ENCODE measurements around the gene PLA2G6.

PLA2G6 gene

GRCh38 chr22:38214302-38215056, 32.8 kb upstream of the PLA2G6 start:
- DNase-seq (ENCODE audit: low read depth in 2 of 2, low spot score in 1 of 2) = peak in 1 of 2 donors; percentile 40

- no peak for DNase-seq (ENCODE audit: low read depth in 2 of 2, low spot score in 1 of 2)
These were observed 32.3 kb upstream of the PLA2G6 start for GRCh38 chr22:38213990-38214301.

GRCh38 chr22:38213319-38213989, 31.8 kb upstream of the PLA2G6 start:
- DNase-seq (ENCODE audit: low read depth in 2 of 2, low spot score in 1 of 2) = no peak

- DNase-seq (ENCODE audit: low read depth in 2 of 2, low spot score in 1 of 2) = no peak
These were observed 30.8 kb upstream of the PLA2G6 start for GRCh38 chr22:38212442-38212841.

GRCh38 chr22:38211556-38211955, 29.9 kb upstream of the PLA2G6 start:
- no peak for DNase-seq (ENCODE audit: low read depth in 2 of 2, low spot score in 1 of 2)

- DNase-seq (ENCODE audit: low read depth in 2 of 2, low spot score in 1 of 2) = no peak
These were observed 26.9 kb upstream of the PLA2G6 start for GRCh38 chr22:38208551-38208968.

GRCh38 chr22:38207898-38208432, 26.3 kb upstream of the PLA2G6 start:
- no peak for DNase-seq (ENCODE audit: low read depth in 2 of 2, low spot score in 1 of 2)

- no peak for DNase-seq (ENCODE audit: low read depth in 2 of 2, low spot score in 1 of 2)
These were observed 23.9 kb upstream of the PLA2G6 start for GRCh38 chr22:38205261-38206128.

- no peak for DNase-seq (ENCODE audit: low read depth in 2 of 2, low spot score in 1 of 2)
These were observed 23.2 kb upstream of the PLA2G6 start for GRCh38 chr22:38204784-38205183.

GRCh38 chr22:38203855-38204514, 22.4 kb upstream of the PLA2G6 start:
- no peak for DNase-seq (ENCODE audit: low read depth in 2 of 2, low spot score in 1 of 2)

- DNase-seq (ENCODE audit: low read depth in 2 of 2, low spot score in 1 of 2) = no peak
These were observed 21.6 kb upstream of the PLA2G6 start for GRCh38 chr22:38203090-38203810.

- peak in 1 of 2 donors; percentile 23 for DNase-seq (ENCODE audit: low read depth in 2 of 2, low spot score in 1 of 2)
These were observed 20.9 kb upstream of the PLA2G6 start for GRCh38 chr22:38202437-38203089.

- DNase-seq (ENCODE audit: low read depth in 2 of 2, low spot score in 1 of 2) = peak; percentile 70 to 89
These were observed 20.2 kb upstream of the PLA2G6 start, which contains the start of gene MAFF for GRCh38 chr22:38201711-38202436. Gene MAFF, plus strand, starts transcription at chr22:38201994. Its CDS starts 11,860 bp downstream, at chr22:38213854.

GRCh38 chr22:38201371-38201710, 19.7 kb upstream of the PLA2G6 start:
- no peak for DNase-seq (ENCODE audit: low read depth in 2 of 2, low spot score in 1 of 2)

GRCh38 chr22:38199826-38200559, 18.4 kb upstream of the PLA2G6 start:
- DNase-seq (ENCODE audit: low read depth in 2 of 2, low spot score in 1 of 2) = no peak

GRCh38 chr22:38196791-38197419, 15.3 kb upstream of the PLA2G6 start:
- no peak for DNase-seq (ENCODE audit: low read depth in 2 of 2, low spot score in 1 of 2)

- DNase-seq (ENCODE audit: low read depth in 2 of 2, low spot score in 1 of 2) = no peak
These were observed 11.9 kb upstream of the PLA2G6 start for GRCh38 chr22:38193580-38193979.

GRCh38 chr22:38192475-38192863, 10.8 kb upstream of the PLA2G6 start:
- DNase-seq (ENCODE audit: low read depth in 2 of 2, low spot score in 1 of 2) = no peak
